HG02973 (cell line): ENCODE data around the gene GADD45G.

Experiments
- ATAC-seq: cut with Tn5 transposase; IDR thresholded peaks from one replicate; pipeline ENCODE4 v1.9.1; 2021; ENCODE audit warnings: moderate library complexity; ENCODE audit not compliant: unreplicated experiment

GADD45G gene

DNA sequence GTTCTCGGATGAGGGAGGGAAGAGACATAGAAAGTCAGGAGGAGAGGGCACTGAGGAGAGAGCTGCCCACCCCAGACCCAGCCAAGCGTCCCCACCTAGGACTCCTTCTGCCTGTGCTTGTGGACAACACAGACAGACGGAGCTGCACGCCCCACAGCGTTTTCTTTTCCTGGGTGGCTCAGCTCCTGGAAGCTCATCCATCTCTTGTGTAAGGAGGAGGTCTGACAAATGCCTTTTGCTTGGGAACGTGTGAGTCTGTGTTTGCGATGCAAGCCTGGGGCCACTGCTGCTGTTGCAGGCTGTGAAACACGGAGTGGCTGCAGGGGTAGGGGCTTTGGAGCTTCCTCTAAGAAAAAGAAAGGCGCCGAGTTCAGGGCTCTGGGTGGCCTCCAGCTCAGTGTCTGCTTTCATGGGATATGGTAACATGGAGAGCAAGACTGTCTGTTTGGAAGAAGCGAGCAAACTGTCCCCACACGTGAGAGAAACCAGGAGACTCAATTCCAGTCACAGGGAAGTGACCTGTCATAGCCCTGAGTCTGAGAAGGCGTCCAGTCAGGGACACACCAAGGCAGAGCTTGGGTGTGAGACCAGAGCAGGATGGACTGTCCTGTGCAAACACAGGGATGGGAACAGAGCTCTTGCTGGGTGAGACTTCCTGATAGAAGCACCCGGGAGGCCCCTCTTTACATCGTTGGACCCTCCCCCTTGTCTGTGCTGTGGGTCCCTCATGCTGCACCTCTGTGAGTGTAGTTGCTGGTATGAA is 42.7 kb downstream of the GADD45G start:
- no peak for ATAC-seq

DNA sequence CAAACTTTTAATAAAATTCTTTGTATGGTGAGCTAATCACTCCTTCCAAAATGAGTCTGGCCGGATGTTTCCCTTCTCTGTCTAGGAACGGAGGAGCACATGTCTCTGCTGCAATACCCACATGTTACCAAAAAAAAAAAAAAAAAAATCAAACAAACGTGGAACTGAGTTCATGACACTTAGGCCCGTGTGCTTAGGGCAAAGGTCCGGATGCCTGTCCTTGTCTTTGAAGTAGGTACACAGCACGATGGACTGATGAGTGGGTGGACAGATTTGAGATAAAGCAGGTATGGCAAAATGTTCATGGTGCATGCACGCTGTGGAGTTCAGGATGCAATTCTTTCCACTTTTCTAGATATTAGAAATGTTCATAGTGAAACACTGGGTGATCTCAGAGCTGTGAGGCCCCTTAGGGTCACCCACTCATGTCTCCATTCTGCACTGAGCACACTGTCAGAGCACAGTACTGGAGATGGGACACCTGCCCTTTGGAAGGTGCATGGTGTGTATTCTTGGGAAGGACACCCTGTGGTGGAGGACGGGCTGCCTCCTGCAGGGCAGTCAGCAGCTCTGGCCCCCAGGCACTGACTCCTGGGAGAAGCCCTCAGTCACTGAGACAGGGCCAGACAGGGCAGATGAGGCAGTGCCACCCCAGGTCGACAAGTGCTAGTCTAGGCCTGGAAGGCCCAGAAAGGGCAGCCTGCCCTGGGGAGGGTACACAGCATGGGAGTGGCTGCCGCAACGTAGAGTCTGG is 43.6 kb downstream of the GADD45G start:
- no peak for ATAC-seq

DNA sequence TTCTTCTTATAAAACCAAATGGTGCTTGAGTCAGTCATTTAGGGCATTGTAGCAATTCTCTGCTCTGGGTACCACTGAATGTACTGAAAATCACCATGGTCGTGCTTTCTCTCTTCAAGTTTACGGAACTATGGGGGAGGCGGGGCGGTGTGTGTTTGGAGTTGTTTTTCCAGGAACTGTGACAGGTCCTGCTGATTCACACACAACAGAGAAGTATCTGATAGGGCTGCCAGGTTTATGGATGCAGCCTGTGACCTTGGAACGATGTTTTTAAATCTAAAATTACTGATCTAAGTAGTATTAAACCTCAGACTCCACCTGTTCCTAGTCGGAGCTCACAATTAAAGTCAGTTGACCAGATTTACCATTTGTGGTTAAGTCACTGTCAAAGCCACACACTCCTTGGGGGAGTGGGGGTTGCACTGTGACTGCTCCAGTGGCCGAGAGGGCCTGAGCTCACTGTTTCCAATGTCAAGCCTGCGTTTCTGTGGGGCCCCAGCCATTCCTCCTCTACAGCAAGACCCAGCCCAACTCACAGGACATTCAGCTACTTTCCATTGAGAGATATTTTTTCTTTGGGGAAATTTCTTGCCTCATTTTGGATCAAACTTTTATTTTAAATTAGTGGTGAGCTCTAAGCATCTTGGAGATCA is 44.4 kb downstream of the GADD45G start:
- no peak for ATAC-seq

DNA sequence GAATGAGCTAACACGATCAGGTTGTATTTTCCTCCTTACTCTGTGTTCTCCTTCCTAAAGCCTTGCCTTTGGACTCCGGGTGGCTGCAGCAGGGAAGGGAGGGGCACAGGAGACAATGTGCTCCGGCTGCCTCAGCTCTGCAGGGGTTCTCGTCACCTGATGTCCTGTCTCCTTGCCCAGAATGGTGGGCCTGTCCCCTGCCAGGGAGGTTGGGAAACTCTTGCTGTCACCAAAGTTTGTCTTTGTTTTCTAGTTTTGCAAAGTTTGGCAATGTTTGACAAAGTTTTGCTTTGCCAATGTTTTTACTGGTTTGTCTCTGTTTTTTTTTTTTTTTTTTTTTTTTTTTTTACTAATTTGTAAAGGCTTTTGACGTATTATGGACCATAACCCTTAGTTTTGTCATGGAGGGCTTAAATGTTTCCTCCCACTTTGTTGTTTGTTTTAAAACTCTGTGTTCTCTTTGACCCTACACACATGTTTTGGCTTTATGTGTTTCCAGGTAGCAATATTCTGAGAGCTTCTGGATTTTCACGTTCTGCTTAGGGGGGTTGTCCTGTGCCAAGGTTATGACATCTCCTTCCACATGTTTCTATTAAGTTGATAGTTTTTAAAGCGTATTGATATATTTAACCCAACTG is 49.3 kb downstream of the GADD45G start:
- no peak for ATAC-seq

DNA sequence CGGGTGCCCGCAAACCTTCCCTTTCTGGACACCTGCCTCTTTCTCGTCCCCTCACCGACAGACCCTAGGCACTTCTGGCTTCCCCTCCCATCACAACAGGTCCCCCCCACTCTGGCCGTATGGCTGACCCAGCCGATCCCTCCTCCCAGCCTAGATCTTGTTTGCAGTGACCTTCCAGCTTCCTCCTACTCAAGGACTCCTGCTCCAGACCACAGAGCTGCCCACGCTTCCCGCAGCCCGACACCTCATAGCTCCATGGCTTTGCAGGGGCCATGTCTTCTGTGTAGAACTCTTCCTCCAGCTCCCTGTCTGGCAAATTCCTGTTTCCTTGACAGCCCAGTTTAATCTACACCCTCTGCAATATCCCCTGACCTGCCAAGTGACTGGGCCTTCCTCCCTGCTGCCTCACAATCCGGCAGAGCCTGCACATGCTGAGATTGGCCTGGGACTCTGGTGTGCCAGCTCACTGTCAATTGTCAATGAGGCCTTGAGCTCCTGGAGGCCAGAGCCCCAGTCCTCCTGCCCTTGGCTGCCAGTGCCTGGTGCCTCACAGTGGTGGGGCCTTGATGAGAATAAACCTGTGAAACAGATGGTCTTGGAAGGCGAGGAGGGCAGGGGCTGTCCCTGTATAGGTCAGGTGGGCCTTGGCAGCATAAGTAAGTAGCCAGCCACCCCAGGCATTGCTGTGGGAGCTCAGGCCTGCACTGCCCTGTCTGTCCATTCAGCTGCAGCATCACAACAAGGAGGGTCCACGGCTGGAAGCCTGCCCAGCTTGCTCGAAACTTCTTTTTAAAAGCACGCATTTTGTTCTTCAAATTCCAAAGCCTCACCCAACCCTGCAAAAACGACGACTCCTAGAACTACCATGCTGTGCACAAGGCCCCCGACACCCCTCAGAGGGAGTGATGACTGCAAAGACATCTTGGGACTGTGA is 50.5 kb downstream of the GADD45G start:
- ATAC-seq, result no peak
